AG04450 (cell line): Measurements from ENCODE around the gene DMPK. TPM values are rescaled to one million over a fixed set of nuclear protein-coding genes. Genes with fewer than 3 reads are reported as not detected.
"Not testable (repeated sequence)": the region's sequence is repeated elsewhere in the genome, so short reads cannot be mapped to it uniquely, and the experiment has no call there.

Experiments
- CTCF ChIA-PET: fragments of 300-600, 350-600 bp; formaldehyde crosslinking; extraction: SDS; loops from one replicate; lab custom pipeline; 2022; ENCODE audit warnings: antibody characterized with exemption, inconsistent platforms; lab: Charles Lee
- POLR2A ChIA-PET: fragments of 350-600 bp; formaldehyde crosslinking; extraction: SDS; loops from one replicate; lab custom pipeline; 2021; ENCODE audit warnings: antibody characterized with exemption, inconsistent platforms; lab: Yijun Ruan, JAX
- DNase-seq: peaks from one replicate; pipeline ENCODE4 v3.0.0-alpha.2; 2011; ENCODE audit warnings: low read depth, low spot score
- H3K27ac ChIP-seq: one replicate; pipeline ENCODE4 v1.5.1; 2012; ENCODE audit warnings: low read depth, low read length, control low read depth
- H3K27me3 ChIP-seq: one replicate; pipeline ENCODE4 v1.6.0; 2012; ENCODE audit warnings: low read length; ENCODE audit not compliant: control insufficient read depth, insufficient read depth
- H3K4me3 ChIP-seq: 2 replicates; pipeline ENCODE4 v1.5.1; 2011; ENCODE audit warnings: mild to moderate bottlenecking, low read depth, low read length, control low read depth
- H3K9me3 ChIP-seq: 2 replicates; pipeline ENCODE4 v1.5.1; 2012; ENCODE audit warnings: low read length; ENCODE audit not compliant: control insufficient read depth, insufficient read depth
- CTCF ChIP-seq: IDR thresholded peaks from 2 replicates; pipeline ENCODE4 v1.5.1; 2011; ENCODE audit warnings: low read depth, low read length, control low read depth, inconsistent platforms
- polyA plus RNA-seq: library from polyadenylated mRNA; depleted of rRNA; stranded (reverse); fragments of >200 nt; gene quantifications from 2 replicates; pipeline ENCODE4 v1.2.3, GENCODE V29; 2011

DMPK gene
- polyA plus RNA-seq, 1 experiment, result 24.5 TPM

DNA sequence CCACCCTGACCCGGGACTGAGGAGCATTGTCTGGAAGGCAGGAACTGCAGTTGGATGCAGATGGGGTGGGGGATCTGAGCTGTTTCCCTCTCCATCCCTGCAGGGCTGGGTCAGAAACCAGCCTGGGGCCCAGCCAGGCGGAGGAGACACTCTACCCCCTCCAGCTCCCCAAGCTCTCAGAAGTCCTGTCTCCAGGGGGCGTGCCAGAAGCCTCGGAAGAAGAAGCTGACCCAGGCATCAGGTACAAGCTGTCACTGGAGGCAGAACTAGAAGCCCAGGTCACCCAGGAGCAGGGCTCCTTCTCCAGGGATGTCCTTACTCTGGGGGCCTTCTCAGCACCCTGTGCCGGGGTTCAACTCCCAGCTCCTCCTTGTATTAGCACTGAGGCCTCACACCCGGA lies 28.7 kb downstream of the DMPK start:
- ChIA-PET POLR2A (interaction anchor here (0.5 to 1.3 kb wide), 2 partner anchors 13 to 43 kb away, joined by 5 to 7 read pairs; no protein-coding TSS in a partner anchor), CTCF (interaction anchor here (1.7 kb wide), 1 partner anchor 9 kb away, joined by 5 read pairs; no protein-coding TSS in a partner anchor)
- H3K9me3 ChIP-seq, result no peaks in the 10 kb centered on the region
- DNase-seq, result no peak
- TF ChIP-seq CTCF, result peak; percentile 15; the same call in 1 of the 2 replicates
- H3K4me3 ChIP-seq, result no peak overlapping the region
- H3K27ac ChIP-seq, result no peak overlapping the region
- no peaks in the 10 kb centered on the region for H3K27me3 ChIP-seq

GRCh38 chr19:45752639-45753038 lies 29.7 kb downstream of the DMPK start:
- DNase-seq, result no peak

GRCh38 chr19:45751483-45751882 lies 30.8 kb downstream of the DMPK start:
- DNase-seq, POLR2A ChIA-PET: not testable (repeated sequence)

More at GRCh38 chr19:45752639-45753038, 29.7 kb downstream of the DMPK start:
- H3K27ac ChIP-seq, result no peak overlapping the region
- POLR2A ChIA-PET, result interaction anchor here (0.5 to 0.6 kb wide), 2 partner anchors 8 to 35 kb away, joined by 4 to 8 read pairs; no protein-coding TSS in a partner anchor
- no peak for TF ChIP-seq CTCF
- no peak overlapping the region for H3K4me3 ChIP-seq
- no peaks in the 10 kb centered on the region for H3K9me3 ChIP-seq
- CTCF ChIA-PET, result interaction anchor here (1.2 kb wide), 1 partner anchor 17 kb away, joined by 3 read pairs; no protein-coding TSS in a partner anchor
- no peaks in the 10 kb centered on the region for H3K27me3 ChIP-seq

GRCh38 chr19:45747513-45747912 lies 34.8 kb downstream of the DMPK start:
- DNase-seq, result no peak
- no peak for TF ChIP-seq CTCF
- Histone ChIP-seq H3K9me3 (no peaks in the 10 kb centered on the region), H3K27me3 (peaks cover 13% of the 10 kb centered on the region), H3K4me3 (no peak overlapping the region), H3K27ac (no peak overlapping the region)
- ChIA-PET CTCF (no interaction called here), POLR2A (interaction anchor here (0.6 kb wide), 1 partner anchor 23 kb away, joined by 3 read pairs; no protein-coding TSS in a partner anchor)

More at GRCh38 chr19:45751483-45751882, 30.8 kb downstream of the DMPK start:
- H3K27me3 ChIP-seq, H3K27ac ChIP-seq, H3K9me3 ChIP-seq, H3K4me3 ChIP-seq: not testable (repeated sequence)
- CTCF ChIA-PET, result interaction anchor here (0.6 to 1.2 kb wide), 2 partner anchors 19 to 72 kb away, joined by 3 read pairs; no protein-coding TSS in a partner anchor

- DNase-seq, result no peak
- Histone ChIP-seq H3K4me3 (no peak overlapping the region), H3K27ac (no peak overlapping the region), H3K9me3 (no peaks in the 10 kb centered on the region), H3K27me3 (peaks cover 13% of the 10 kb centered on the region)
- TF ChIP-seq CTCF, result no peak
- ChIA-PET CTCF (no interaction called here), POLR2A (no interaction called here)
These were observed 35.4 kb downstream of the DMPK start for GRCh38 chr19:45746866-45747265.
